OCI-LY7 (cell line): ENCODE results near the gene BDH1.
"Not testable (repeated sequence)": the region's sequence is repeated elsewhere in the genome, so short reads cannot be mapped to it uniquely, and the experiment has no call there.

Experiments
- CTCF ChIP-seq: fragments of 200-600 bp; sonication (generic); conservative IDR thresholded peaks from 2 replicates; pipeline ENCODE4 v1.5.1; 2014; ENCODE audit warnings: mild to moderate bottlenecking, antibody characterized with exemption, low read length, moderate library complexity, mixed read lengths
- EZH2phosphoT487 ChIP-seq: fragments of 200-600 bp; sonication (generic); IDR thresholded peaks from 2 replicates; pipeline ENCODE4 v1.6.1; 2018; ENCODE audit warnings: low read depth, borderline replicate concordance, mild to moderate bottlenecking, mixed run types, antibody characterized with exemption, low read length, moderate library complexity, mixed read lengths

GRCh38 chr3:197586768-197587167 lies 31.0 kb upstream of the BDH1 start:
- TF ChIP-seq CTCF, EZH2phosphoT487: not testable (repeated sequence)
